Activated CD4-positive, CD25-positive, alpha-beta regulatory T cell treated with anti-CD3 and anti-CD28 coated beads, Interleukin-2, amount 50 U/mL, for 24 hours (primary cell): ENCODE measurements around the gene RAMAC.
A peak's percentile ranks its signal among the peaks of the same experiment; 100 is the strongest.
"Not testable (repeated sequence)": the region's sequence is repeated elsewhere in the genome, so short reads cannot be mapped to it uniquely, and the experiment has no call there.

Source experiments
- ATAC-seq, 2 donors: fragments of 150-1000 bp; cut with Tn5 transposase; one replicate each; pipeline ENCODE4 v1.10.0; 2021; ENCODE audit warnings: mild to moderate bottlenecking in 1 of 2, moderate library complexity in 1 of 2

RAMAC gene

GRCh38 chr15:82985688-82986441 is at the start of gene RAMAC:
RAMAC (plus strand) TSS chr15:82986210; CDS start chr15:82989019, 2,809 bp downstream.
- peak; percentile 92 to 96 for ATAC-seq

- no peak for ATAC-seq
Measured at GRCh38 chr15:82936966-82937711, 48.9 kb upstream of the RAMAC start.

GRCh38 chr15:82937712-82938058 is 48.3 kb upstream of the RAMAC start:
- no peak for ATAC-seq

GRCh38 chr15:82939678-82940077 is 46.3 kb upstream of the RAMAC start:
- not testable (repeated sequence) for ATAC-seq

GRCh38 chr15:82942691-82943090 is 43.3 kb upstream of the RAMAC start:
- no peak for ATAC-seq

DNA sequence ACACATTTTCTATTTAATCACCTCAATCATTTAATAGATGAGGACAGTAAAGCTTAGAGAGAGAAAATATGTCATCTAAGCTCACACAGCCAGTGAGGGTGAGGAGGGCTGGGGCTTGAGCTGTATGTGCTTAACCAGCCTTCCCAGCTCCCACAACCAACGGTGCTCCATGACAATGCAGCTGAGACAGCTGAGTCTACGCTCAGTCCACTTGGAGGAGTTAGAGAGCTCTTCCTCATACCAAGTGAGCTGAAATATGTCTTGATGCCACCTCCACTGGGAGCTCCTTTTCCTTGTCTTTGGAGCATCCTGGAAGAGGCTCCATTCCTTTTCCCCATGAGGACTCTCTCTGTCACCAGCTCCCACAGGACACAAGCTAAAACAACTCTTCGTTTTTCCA is 42.8 kb upstream of the RAMAC start:
- no peak for ATAC-seq

DNA sequence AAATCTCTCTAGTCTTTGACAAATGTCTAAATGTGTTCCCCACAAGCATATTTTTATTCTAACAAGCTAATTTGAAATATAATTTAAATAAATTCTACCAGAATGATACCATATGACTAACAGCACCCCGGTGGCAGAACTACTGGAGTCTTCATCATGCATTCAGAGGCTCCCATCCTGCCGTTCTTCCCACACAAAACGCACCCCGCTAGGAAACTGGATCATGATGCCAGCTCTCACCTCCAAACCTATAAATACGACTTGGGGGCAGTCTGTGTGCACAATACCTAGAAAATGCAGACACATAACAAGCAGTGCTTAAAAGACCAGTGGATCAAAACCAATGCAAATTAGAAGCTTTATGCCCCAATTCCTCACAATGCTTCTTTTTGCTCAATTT is 42.0 kb upstream of the RAMAC start:
- ATAC-seq = no peak

- no peak for ATAC-seq
Measured at GRCh38 chr15:82944821-82945220, 41.2 kb upstream of the RAMAC start.

DNA sequence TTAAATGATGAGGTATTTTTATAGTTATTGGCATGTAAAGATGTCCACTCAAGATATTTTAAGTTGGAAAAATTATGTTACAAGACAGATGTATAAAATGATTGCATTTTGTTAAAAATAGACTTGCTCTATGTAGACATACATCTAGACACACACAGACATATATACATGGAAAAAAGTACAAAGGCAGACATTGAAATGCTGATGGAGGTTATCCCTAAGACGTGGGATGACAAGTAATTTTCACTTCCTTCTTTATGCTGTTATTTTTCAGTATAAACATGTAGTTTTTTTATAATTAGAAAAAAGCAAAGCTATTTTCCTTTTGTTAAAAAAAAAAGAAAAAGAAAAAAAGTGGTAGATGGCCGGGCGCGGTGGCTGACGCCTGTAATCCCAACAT is 40.7 kb upstream of the RAMAC start:
- ATAC-seq = no peak

GRCh38 chr15:82946155-82946701 is 39.8 kb upstream of the RAMAC start:
- ATAC-seq = no peak

GRCh38 chr15:82950295-82950694 is 35.7 kb upstream of the RAMAC start:
- no peak for ATAC-seq

DNA sequence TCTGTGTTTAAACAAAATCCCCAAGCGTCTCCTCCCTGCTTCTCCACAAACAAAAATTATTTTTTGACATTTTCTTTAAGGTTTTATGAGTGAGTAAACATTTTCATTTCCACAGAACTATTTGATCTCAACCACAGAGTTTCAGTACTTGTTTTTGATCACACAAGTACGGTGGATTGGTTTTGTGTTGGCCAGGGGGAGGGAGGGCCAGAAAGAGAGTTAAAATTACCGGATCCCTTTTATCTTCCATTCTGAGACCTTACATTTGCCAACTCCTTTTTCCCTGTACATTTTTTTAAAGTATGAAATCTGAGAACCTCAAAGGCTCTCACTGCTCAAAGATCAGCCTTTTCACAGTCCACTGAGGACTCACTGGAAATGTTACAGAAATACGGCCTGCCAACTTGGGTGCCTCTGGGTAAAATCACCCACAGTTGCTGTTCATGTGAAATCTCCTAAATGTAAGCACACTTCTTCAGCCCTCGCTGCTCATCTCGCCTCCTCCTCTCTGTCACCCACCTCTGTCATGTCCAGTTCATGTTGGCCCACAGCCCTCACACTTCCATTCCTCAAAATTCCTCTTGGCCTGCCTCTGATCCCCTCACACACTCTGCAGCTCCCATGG is 35.2 kb upstream of the RAMAC start:
- no peak for ATAC-seq

GRCh38 chr15:82951472-82952157 is 34.4 kb upstream of the RAMAC start:
- peak in 1 of 2 donors; percentile 35 for ATAC-seq

- ATAC-seq = peak; percentile 53 to 56
Measured at GRCh38 chr15:82952158-82953081, 33.6 kb upstream of the RAMAC start, which contains the start of gene HOMER2. HOMER2 (minus strand) TSS chr15:82952720; CDS start chr15:82952535, 185 bp downstream.

DNA sequence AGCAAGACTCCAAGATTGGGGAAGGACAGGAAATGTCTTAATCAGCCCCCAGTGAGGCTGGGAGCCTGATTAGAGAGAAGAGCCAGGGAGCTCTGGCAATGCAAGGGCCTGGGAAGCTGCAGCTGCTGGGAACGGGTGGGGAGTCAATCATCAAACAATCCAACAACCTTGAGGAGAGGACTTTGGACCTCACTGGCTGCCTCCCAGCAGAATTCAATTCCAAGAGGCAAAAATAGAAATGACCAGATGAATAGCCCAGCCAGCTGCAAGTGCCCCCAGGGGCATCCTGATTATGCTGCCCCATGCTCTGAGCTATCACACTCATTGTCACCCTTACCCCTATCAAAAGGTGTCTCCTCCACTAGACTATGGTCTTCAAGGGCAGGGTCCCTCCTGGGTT is 27.4 kb upstream of the RAMAC start:
- ATAC-seq = no peak

GRCh38 chr15:82959423-82959822 is 26.6 kb upstream of the RAMAC start:
- ATAC-seq = no peak

DNA sequence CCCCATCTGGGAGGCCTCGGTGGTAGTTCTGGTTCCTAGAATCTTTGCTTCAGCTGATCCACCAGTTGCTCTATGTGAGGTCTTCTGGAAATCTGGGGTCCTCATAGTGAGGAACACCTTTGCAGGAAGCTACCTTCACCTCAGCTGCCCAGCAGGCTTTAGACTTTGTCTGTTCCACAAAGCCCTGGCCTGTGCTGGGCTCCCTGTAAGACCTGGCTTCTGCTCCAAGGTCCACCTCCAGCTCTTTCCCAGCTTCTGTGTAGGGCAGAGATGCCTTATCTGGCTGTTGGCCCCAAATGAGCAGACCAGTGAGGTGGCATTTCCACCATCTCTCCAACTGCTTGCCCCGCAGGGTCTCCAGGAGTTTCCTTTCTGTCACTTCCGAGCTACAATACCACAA is 25.2 kb upstream of the RAMAC start:
- ATAC-seq = no peak

GRCh38 chr15:82963471-82964341 is 22.3 kb upstream of the RAMAC start:
- no peak for ATAC-seq

DNA sequence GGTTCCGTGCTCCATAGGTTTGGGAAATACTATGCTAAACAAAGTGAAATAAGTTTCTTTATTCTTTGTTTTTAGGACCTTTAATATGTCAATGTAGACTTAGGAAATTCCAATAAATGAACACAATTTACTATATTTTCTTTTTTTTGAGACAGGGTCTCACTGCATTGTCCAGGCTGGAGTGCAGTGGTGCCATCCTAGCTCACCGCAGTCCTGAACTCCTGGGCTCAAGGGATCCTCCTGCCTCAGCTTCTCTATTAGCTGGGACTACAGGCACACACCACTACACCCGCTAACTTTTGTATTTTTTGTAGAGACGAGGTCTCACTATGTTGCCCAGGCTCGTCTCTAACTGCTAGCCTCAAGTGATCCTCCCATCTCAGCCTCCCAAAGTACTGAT is 21.1 kb upstream of the RAMAC start:
- no peak for ATAC-seq

- no peak for ATAC-seq
Measured at GRCh38 chr15:82966671-82967071, 19.3 kb upstream of the RAMAC start.

DNA sequence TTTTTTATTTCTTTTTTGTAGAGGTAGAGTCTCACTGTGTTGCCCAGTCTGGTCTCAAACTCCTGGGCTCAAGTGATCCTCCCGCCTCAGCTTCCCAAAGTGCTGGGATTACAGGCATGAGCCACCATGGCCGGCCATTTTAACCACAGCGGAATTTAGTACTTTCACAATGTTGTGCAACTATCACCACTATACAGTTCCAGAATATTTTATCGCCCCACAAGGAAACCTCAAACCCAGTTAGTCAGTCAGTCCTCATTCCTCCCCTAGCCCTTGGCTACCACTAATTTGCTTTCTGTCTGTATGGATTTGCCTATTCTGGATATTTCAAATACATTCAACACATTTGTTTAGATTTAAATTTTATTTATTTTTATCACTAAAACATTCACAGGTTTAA is 17.9 kb upstream of the RAMAC start:
- no peak for ATAC-seq
